NOMO-1 treated with dmso at 0.1 percent for 144 hours (cell line): ENCODE results near the gene COL16A1.

Source experiments
- DNase-seq: peaks from one replicate; lab custom pipeline; 2025; ENCODE audit not compliant: unreplicated experiment; lab: John Stamatoyannopoulos, UW

COL16A1 gene

GRCh38 chr1:31688233-31688918 is 15.4 kb downstream of the COL16A1 start:
- DNase-seq, result no peak

- no peak for DNase-seq
Observed at GRCh38 chr1:31687601-31688000, 16.2 kb downstream of the COL16A1 start.

GRCh38 chr1:31685795-31686194 is 18.0 kb downstream of the COL16A1 start:
- no peak for DNase-seq

GRCh38 chr1:31683997-31684396 is 19.8 kb downstream of the COL16A1 start:
- no peak for DNase-seq

- DNase-seq, result no peak
Observed at GRCh38 chr1:31681415-31681814, 22.4 kb downstream of the COL16A1 start.

GRCh38 chr1:31679676-31680230 is 24.1 kb downstream of the COL16A1 start:
- DNase-seq, result no peak

GRCh38 chr1:31679091-31679490 is 24.7 kb downstream of the COL16A1 start:
- no peak for DNase-seq

- DNase-seq, result no peak
Observed at GRCh38 chr1:31678681-31679080, 25.1 kb downstream of the COL16A1 start.

- DNase-seq, result no peak
Observed at GRCh38 chr1:31677949-31678348, 25.9 kb downstream of the COL16A1 start.

GRCh38 chr1:31677401-31677800 is 26.4 kb downstream of the COL16A1 start:
- no peak for DNase-seq

- DNase-seq, result no peak
Observed at GRCh38 chr1:31675756-31676155, 28.1 kb downstream of the COL16A1 start.

- no peak for DNase-seq
Observed at GRCh38 chr1:31675161-31675560, 28.7 kb downstream of the COL16A1 start.

GRCh38 chr1:31674626-31675025 is 29.2 kb downstream of the COL16A1 start:
- no peak for DNase-seq

- no peak for DNase-seq
Observed at GRCh38 chr1:31673433-31673832, 30.4 kb downstream of the COL16A1 start.

GRCh38 chr1:31672986-31673385 is 30.8 kb downstream of the COL16A1 start:
- DNase-seq, result no peak

- no peak for DNase-seq
Observed at GRCh38 chr1:31671561-31672201, 32.1 kb downstream of the COL16A1 start.

- DNase-seq, result no peak
Observed at GRCh38 chr1:31671147-31671546, 32.7 kb downstream of the COL16A1 start.

GRCh38 chr1:31670593-31670964 is 33.2 kb downstream of the COL16A1 start:
- DNase-seq, result no peak

GRCh38 chr1:31669786-31670592 is 33.8 kb downstream of the COL16A1 start:
- peak; percentile 25 for DNase-seq

- DNase-seq, result no peak
Observed at GRCh38 chr1:31669433-31669785, 34.4 kb downstream of the COL16A1 start.

- DNase-seq, result no peak
Observed at GRCh38 chr1:31668303-31668883, 35.4 kb downstream of the COL16A1 start.
